H1 (cell line): ENCODE data around the gene RAB7B. TPM values are rescaled to one million over a fixed set of nuclear protein-coding genes. Genes with fewer than 3 reads are reported as not detected.

ENCODE experiments used
- CTCF ChIA-PET: fragments of 300-600 bp; sonication (Branson Sonifier 250); formaldehyde crosslinking; loops from one replicate; lab custom pipeline; 2021; ENCODE audit not compliant: partially characterized antibody; lab: Charles Lee
- POLR2A ChIA-PET: fragments of 300-600 bp; sonication (Branson Sonifier 250); formaldehyde crosslinking; loops from one replicate; lab custom pipeline; 2021; ENCODE audit warnings: inconsistent platforms; ENCODE audit not compliant: partially characterized antibody; lab: Charles Lee
- DNase-seq, 2 experiments: peaks; one replicate each; pipeline versions ENCODE4 v3.0.0 to v3.0.0-alpha.2; 2010 to 2022; ENCODE audit warnings: low spot score in 2 of 2, low read depth in 1 of 2, mixed read lengths in 1 of 2
- FAIRE-seq: peaks from 2 replicates; lab custom pipeline; 2011; peaks lifted over from hg19 to GRCh38; lab: Jason Lieb, UNC
- H2AFZ ChIP-seq: 2 replicates; pipeline ENCODE4 v1.8.1; 2012; ENCODE audit warnings: low read length, inconsistent platforms
- H2AK5ac ChIP-seq: 2 replicates; pipeline ENCODE4 v1.6.1; 2013; ENCODE audit warnings: low read depth, low read length
- H2BK120ac ChIP-seq: replicated peaks from 2 replicates; pipeline ENCODE3; 2013; ENCODE audit warnings: low read depth, low read length, inconsistent platforms
- H2BK12ac ChIP-seq: 2 replicates; pipeline ENCODE4 v1.6.1; 2013; ENCODE audit warnings: low read depth, low read length
- H2BK15ac ChIP-seq: 2 replicates; pipeline ENCODE4 v1.6.1; 2013; ENCODE audit warnings: low read length
- H2BK20ac ChIP-seq: 2 replicates; pipeline ENCODE4 v1.6.1; 2013; ENCODE audit warnings: low read length
- H2BK5ac ChIP-seq: 2 replicates; pipeline ENCODE4 v1.6.1; 2013; ENCODE audit warnings: low read depth, low read length
- H3K14ac ChIP-seq: 2 replicates; pipeline ENCODE4 v1.6.1; 2013; ENCODE audit warnings: inconsistent platforms; ENCODE audit not compliant: insufficient read length
- H3K18ac ChIP-seq: 2 replicates; pipeline ENCODE4 v1.6.1; 2013; ENCODE audit warnings: low read length; ENCODE audit errors: extremely low read depth
- H3K23ac ChIP-seq: 2 replicates; pipeline ENCODE4 v1.6.1; 2013; ENCODE audit warnings: inconsistent platforms; ENCODE audit not compliant: insufficient read length
- H3K23me2 ChIP-seq: 2 replicates; pipeline ENCODE4 v1.6.1; 2013; ENCODE audit warnings: low read depth, low read length
- H3K27ac ChIP-seq: 2 replicates; pipeline ENCODE4 v1.6.1; 2011; ENCODE audit warnings: low read depth, low read length, inconsistent platforms
- H3K27me3 ChIP-seq, 4 experiments: replicated peaks in 1 of 4; 1 replicate in 1 of 4; 2 replicates in 3 of 4; pipeline versions ENCODE4 v1.6.1 to v1.8.1; 2011 to 2013; ENCODE audit warnings: low read length in 3 of 4, mild to moderate bottlenecking in 3 of 4, inconsistent platforms in 2 of 4, mixed read lengths in 2 of 4, moderate library complexity in 1 of 4; ENCODE audit not compliant: control insufficient read depth in 3 of 4, insufficient read depth in 3 of 4; ENCODE audit errors: extremely low read depth in 1 of 4
- H3K36me3 ChIP-seq, 4 experiments: 2 replicates each; pipeline versions ENCODE4 v1.6.1 to v1.8.1; 2011 to 2013; ENCODE audit warnings: mild to moderate bottlenecking in 4 of 4, low read length in 3 of 4, moderate library complexity in 2 of 4, control low read depth in 1 of 4, inconsistent platforms in 1 of 4; ENCODE audit not compliant: insufficient read depth in 4 of 4, control insufficient read depth in 2 of 4
- H3K4ac ChIP-seq: replicated peaks from 2 replicates; pipeline ENCODE3; 2013; ENCODE audit warnings: low read length, low read depth, mixed read lengths, inconsistent platforms; ENCODE audit not compliant: insufficient read length
- H3K4me1 ChIP-seq, 4 experiments: replicated peaks in 1 of 4; 1 replicate in 1 of 4; 2 replicates in 3 of 4; pipeline versions ENCODE4 v1.6.1 to v1.8.1; 2011 to 2013; ENCODE audit warnings: low read length in 3 of 4, inconsistent platforms in 2 of 4, mixed read lengths in 1 of 4; ENCODE audit not compliant: insufficient read depth in 4 of 4, control insufficient read depth in 3 of 4
- H3K4me2 ChIP-seq, 2 experiments: 2 replicates each; pipeline versions ENCODE4 v1.6.1 to v1.8.1; 2011 to 2013; ENCODE audit warnings: low read depth in 2 of 2, low read length in 2 of 2, control low read depth in 1 of 2, inconsistent platforms in 1 of 2, mild to moderate bottlenecking in 1 of 2; ENCODE audit not compliant: insufficient read depth in 1 of 2
- H3K4me3 ChIP-seq, 4 experiments: fragments of 200-600, 300-600 bp in 1 of 4; sonication (generic), shearing (Covaris generic), sonication (Bioruptor Twin) in 1 of 4; 2 replicates each; pipeline versions ENCODE4 v1.5.1 to v1.8.1; 2011 to 2016; ENCODE audit warnings: low read length in 4 of 4, low read depth in 3 of 4, control low read depth in 2 of 4, inconsistent platforms in 2 of 4, mild to moderate bottlenecking in 2 of 4, mixed read lengths in 1 of 4, moderate library complexity in 1 of 4; ENCODE audit not compliant: insufficient read depth in 2 of 4; ENCODE audit errors: extremely low read depth in 1 of 4
- H3K56ac ChIP-seq: replicated peaks from 2 replicates; pipeline ENCODE3; 2013; ENCODE audit warnings: low read depth, mild to moderate bottlenecking, mixed read lengths, low read length, inconsistent platforms; ENCODE audit not compliant: insufficient read length
- H3K79me1 ChIP-seq: 2 replicates; pipeline ENCODE4 v1.6.1; 2013; ENCODE audit warnings: low read depth, low read length, control low read depth
- H3K79me2 ChIP-seq, 2 experiments: 2 replicates each; pipeline versions ENCODE4 v1.6.1 to v1.8.1; 2012 to 2013; ENCODE audit warnings: low read length in 2 of 2, mild to moderate bottlenecking in 2 of 2, inconsistent platforms in 1 of 2; ENCODE audit not compliant: insufficient read depth in 2 of 2, control insufficient read depth in 1 of 2
- H3K9ac ChIP-seq, 4 experiments: replicated peaks in 1 of 4; 1 replicate in 1 of 4; 2 replicates in 3 of 4; pipeline versions ENCODE4 v1.6.1 to v1.8.1; 2011 to 2013; ENCODE audit warnings: low read depth in 3 of 4, low read length in 3 of 4, control low read depth in 2 of 4, mild to moderate bottlenecking in 2 of 4, moderate library complexity in 2 of 4, inconsistent platforms in 1 of 4; ENCODE audit errors: extremely low read depth in 1 of 4
- H3K9me3 ChIP-seq, 2 experiments: 2 replicates each; pipeline versions ENCODE4 v1.6.1 to v1.8.1; 2012 to 2013; ENCODE audit warnings: mild to moderate bottlenecking in 2 of 2, moderate library complexity in 2 of 2, control low read depth in 1 of 2, inconsistent platforms in 1 of 2, low read depth in 1 of 2, low read length in 1 of 2, mixed read lengths in 1 of 2; ENCODE audit not compliant: insufficient read depth in 2 of 2
- H4K20me1 ChIP-seq, 2 experiments: replicated peaks in 1 of 2; 2 replicates each; pipeline versions ENCODE3 to v1.8.1; 2011 to 2013; ENCODE audit warnings: inconsistent platforms in 2 of 2, low read length in 2 of 2, mild to moderate bottlenecking in 1 of 2; ENCODE audit not compliant: insufficient read depth in 2 of 2, control insufficient read depth in 1 of 2
- H4K5ac ChIP-seq: 2 replicates; pipeline ENCODE4 v1.6.1; 2013; ENCODE audit warnings: low read length, low read depth, mixed read lengths, inconsistent platforms; ENCODE audit not compliant: insufficient read length
- H4K8ac ChIP-seq: 2 replicates; pipeline ENCODE4 v1.8.0; 2013; ENCODE audit warnings: mild to moderate bottlenecking, moderate library complexity, low read length, inconsistent platforms; ENCODE audit not compliant: insufficient read depth; ENCODE audit errors: extremely low read depth
- H4K91ac ChIP-seq: replicated peaks from 2 replicates; pipeline ENCODE3; 2013; ENCODE audit warnings: low read length, mixed read lengths, inconsistent platforms; ENCODE audit not compliant: insufficient read length
- BACH1 ChIP-seq: IDR thresholded peaks from 2 replicates; pipeline ENCODE4 v1.6.1; 2012; ENCODE audit warnings: low read length, improper control_type of control experiment
- CHD2 ChIP-seq: IDR thresholded peaks from 2 replicates; pipeline ENCODE4 v1.6.1; 2012; ENCODE audit warnings: low read length, improper control_type of control experiment
- CTBP2 ChIP-seq: IDR thresholded peaks from 2 replicates; pipeline ENCODE4 v1.7.0; 2011; ENCODE audit warnings: borderline replicate concordance, mild to moderate bottlenecking, moderate library complexity, mixed read lengths, low read length; ENCODE audit not compliant: insufficient read depth, insufficient read length
- GTF2F1 ChIP-seq: IDR thresholded peaks from 2 replicates; pipeline ENCODE4 v1.6.1; 2012; ENCODE audit warnings: low read depth, low read length, improper control_type of control experiment, borderline replicate concordance
- SAP30 ChIP-seq: fragments of 300-600 bp; sonication (generic); IDR thresholded peaks from 2 replicates; pipeline ENCODE4 v1.7.1; 2012; ENCODE audit warnings: low read length, moderate library complexity, mild to moderate bottlenecking, inconsistent platforms; ENCODE audit not compliant: insufficient read depth, insufficient replicate concordance
- SP1 ChIP-seq: IDR thresholded peaks from 2 replicates; pipeline ENCODE4 v1.6.1; 2011; ENCODE audit warnings: low read depth, low read length
- TCF12 ChIP-seq: IDR thresholded peaks from 2 replicates; pipeline ENCODE4 v1.6.1; 2011; ENCODE audit warnings: low read depth, mild to moderate bottlenecking, low read length
- WGBS, 2 experiments: shearing (Covaris generic) in 1 of 2; methylation state at CpG; one replicate each; pipeline versions ENCODE4 v1.1.6 to v1.1.7; 2013 to 2015; ENCODE audit warnings: low lambda C conversion rate in 2 of 2, mixed read lengths in 2 of 2, inconsistent platforms in 1 of 2, low coverage in 1 of 2, missing lambda C conversion rate in 1 of 2; ENCODE audit not compliant: insufficient replicate concordance in 2 of 2, insufficient coverage in 1 of 2, insufficient read length in 1 of 2; ENCODE audit errors: extremely low coverage in 1 of 2, missing lambda C conversion rate in 1 of 2; 5-methylcytosine and 5-hydroxymethylcytosine counted together
- polyA plus RNA-seq, 7 experiments: library from polyadenylated mRNA; depleted of rRNA in 3 of 7; stranded (reverse) in 5 of 7; unstranded in 2 of 7; fragments of >200 nt in 5 of 7; fragments of 200-250 nt in 2 of 7; gene quantifications; 1 replicate in 5 of 7; 2 replicates in 1 of 7; 4 replicates in 1 of 7; pipeline versions ENCODE4 v1.2.1 to v1.2.3, GENCODE V29; 2011 to 2013; ENCODE audit warnings: missing spikeins in 2 of 7, mixed read lengths in 2 of 7
- total RNA-seq: library from RNA; stranded (reverse); fragmentation: NEBNext Ultra II Directional; extraction: Animal tissue kit (Norgen Biotek cat#: 25700); gene quantifications from 2 replicates; pipeline ENCODE4 v1.2.1, GENCODE V29; 2021
- TF ChIP-seq, protein P1 (sequence below): IDR thresholded peaks from 2 replicates; pipeline ENCODE4 v1.6.1; 2012; ENCODE audit warnings: inconsistent platforms

Gene RAB7B
- total and polyA plus RNA-seq, 2 of the 8 experiments (the other 6 are each of a cell fraction or from before 2014, with no cell fraction given): 0.05 TPM; not detected in 1

DNA sequence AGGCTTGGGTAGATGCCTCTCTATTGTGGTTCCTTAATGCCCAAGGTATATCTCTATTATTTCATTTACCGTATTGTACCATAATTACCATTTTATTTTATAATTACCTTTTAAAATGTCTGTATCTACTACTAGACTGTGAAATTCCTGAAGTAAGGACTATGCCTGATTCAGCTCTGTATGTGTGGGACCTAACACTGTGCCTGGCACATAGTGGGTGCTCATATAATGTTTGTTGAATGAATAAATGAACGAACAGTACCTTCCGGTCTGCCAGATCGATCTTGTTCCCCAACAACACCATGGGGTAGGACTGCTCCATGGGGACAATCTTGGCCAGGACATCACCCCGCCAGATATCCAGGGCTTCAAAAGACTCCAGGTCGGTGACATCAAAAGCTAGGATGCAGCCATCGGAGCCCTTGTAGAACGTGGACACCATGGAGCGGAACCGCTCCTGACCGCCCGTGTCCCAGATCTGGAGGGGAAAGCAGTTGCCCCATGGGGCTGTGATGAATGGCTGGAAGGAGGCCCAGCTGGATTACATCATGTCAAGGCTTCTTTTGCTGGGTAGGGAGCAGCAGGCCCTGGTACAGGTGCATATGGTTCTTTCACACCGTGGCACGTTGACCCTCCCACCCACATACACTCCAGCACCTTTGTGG lies 10.8 kb downstream of the RAB7B start:
- H3K27ac ChIP-seq: no peak overlapping the region
- no peaks in the 10 kb centered on the region for H3K23me2 ChIP-seq
- H2BK12ac ChIP-seq: no peak overlapping the region
- no peak overlapping the region for H3K4me2 ChIP-seq
- H3K9ac ChIP-seq: no peak overlapping the region
- H4K91ac ChIP-seq: no peak overlapping the region
- H2BK15ac ChIP-seq: no peak overlapping the region
- ChIA-PET POLR2A (no interaction called here), CTCF (interaction anchor here (0.7 to 4.5 kb wide), 6 partner anchors 9 to 113 kb away, joined by 3 to 26 read pairs (median 10); no protein-coding TSS in a partner anchor)
- DNase-seq (no peak), FAIRE-seq (no peak)
- H3K23ac ChIP-seq: no peak overlapping the region
- no peak overlapping the region for H2BK120ac ChIP-seq
- H2BK20ac ChIP-seq: no peak overlapping the region
- H3K4ac ChIP-seq: no peak overlapping the region
- H2AFZ ChIP-seq: no peak overlapping the region
- H2BK5ac ChIP-seq: no peak overlapping the region
- TF ChIP-seq TCF12 (no peak), SAP30 (no peak), CHD2 (no peak), BACH1 (no peak), GTF2F1 (no peak), SP1 (no peak), CTBP2 (no peak)
- TF ChIP-seq, protein P1, sequence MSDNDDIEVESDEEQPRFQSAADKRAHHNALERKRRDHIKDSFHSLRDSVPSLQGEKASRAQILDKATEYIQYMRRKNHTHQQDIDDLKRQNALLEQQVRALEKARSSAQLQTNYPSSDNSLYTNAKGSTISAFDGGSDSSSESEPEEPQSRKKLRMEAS: no peak
- TF ChIP-seq, all 59 proteins: peak for 0
- H4K8ac ChIP-seq: no peak overlapping the region
- H3K4me3 ChIP-seq: no peak overlapping the region
- H2AK5ac ChIP-seq: no peak overlapping the region
- H3K36me3 ChIP-seq: no peaks in the 10 kb centered on the region
- H3K27me3 ChIP-seq: peaks cover 3 to 7% (median 6%) of the 10 kb centered on the region in 4 experiments; a peak in 6 of 7 replicates
- H3K79me1 ChIP-seq: no peaks in the 10 kb centered on the region
- no peaks in the 10 kb centered on the region for H3K9me3 ChIP-seq
- H3K14ac ChIP-seq: no peak overlapping the region
- no peak overlapping the region for H4K5ac ChIP-seq
- no peak overlapping the region for H3K56ac ChIP-seq
- no peak overlapping the region for H3K18ac ChIP-seq
- no peaks in the 10 kb centered on the region for H4K20me1 ChIP-seq
- H3K79me2 ChIP-seq: no peaks in the 10 kb centered on the region
- peaks cover 0 to 4% (median 3%) of the 10 kb centered on the region in 4 experiments; a peak in 3 of 7 replicates for H3K4me1 ChIP-seq
- 92% methylated on average over 14 of the region's 14 CpGs; no CpG with 5 or more reads in 1 of the 2 experiments for WGBS, 2 experiments
